SK-N-SH treated with all-trans-retinoic acid at 6 μM for 48 hours (cell line): Measurements from ENCODE around the gene DOK5.

Source experiments
- ARNTL ChIP-seq: fragments of 450-650 bp; formaldehyde crosslinking; IDR thresholded peaks from 2 replicates; pipeline ENCODE4 v1.5.0; 2020; ENCODE audit warnings: low read depth, mild to moderate bottlenecking, moderate library complexity, borderline replicate concordance
- BACH2 ChIP-seq: fragments of 250-450 bp; sonication (Bioruptor Pico); IDR thresholded peaks from 2 replicates; pipeline ENCODE4 v1.9.0; 2021; ENCODE audit warnings: mild to moderate bottlenecking, borderline replicate concordance
- CREB5 ChIP-seq: fragments of 250-450 bp; sonication (Bioruptor Pico); IDR thresholded peaks from 2 replicates; pipeline ENCODE4 v1.5.1; 2020; ENCODE audit warnings: low read depth, mild to moderate bottlenecking, moderate library complexity
- CSRNP3 ChIP-seq: fragments of 250-450 bp; sonication (Bioruptor Pico); IDR thresholded peaks from 2 replicates; pipeline ENCODE4 v1.5.1; 2021; ENCODE audit warnings: mild to moderate bottlenecking, moderate library complexity
- ESRRG ChIP-seq: fragments of 250-450 bp; sonication (Bioruptor Pico); IDR thresholded peaks from 2 replicates; pipeline ENCODE4 v1.6.1; 2021; ENCODE audit warnings: mild to moderate bottlenecking
- PATZ1 ChIP-seq: fragments of 250-450 bp; sonication (Bioruptor Pico); IDR thresholded peaks from 2 replicates; pipeline ENCODE4 v1.8.0; 2020; ENCODE audit warnings: mild to moderate bottlenecking, moderate library complexity, borderline replicate concordance
- PPARA ChIP-seq: fragments of 250-450 bp; sonication (Bioruptor Pico); IDR thresholded peaks from 2 replicates; pipeline ENCODE4 v1.5.0; 2020; ENCODE audit warnings: mild to moderate bottlenecking, borderline replicate concordance
- TCF4 ChIP-seq: fragments of 250-450 bp; sonication (Bioruptor Pico); IDR thresholded peaks from 2 replicates; pipeline ENCODE4 v1.8.0; 2021; ENCODE audit warnings: mild to moderate bottlenecking, moderate library complexity, borderline replicate concordance
- TSHZ2 ChIP-seq: fragments of 250-450 bp; sonication (Bioruptor Pico); IDR thresholded peaks from 2 replicates; pipeline ENCODE4 v1.5.0; 2020; ENCODE audit warnings: mild to moderate bottlenecking, moderate library complexity
- ZC3H10 ChIP-seq: fragments of 250-450 bp; sonication (Bioruptor Pico); IDR thresholded peaks from 2 replicates; pipeline ENCODE4 v1.5.1; 2021; ENCODE audit warnings: mild to moderate bottlenecking, moderate library complexity
- ZFP3 ChIP-seq: fragments of 250-450 bp; sonication (Bioruptor Pico); IDR thresholded peaks from 2 replicates; pipeline ENCODE4 v1.5.0; 2020; ENCODE audit warnings: mild to moderate bottlenecking, moderate library complexity
- ZFP30 ChIP-seq: fragments of 450-650 bp; formaldehyde crosslinking; IDR thresholded peaks from 2 replicates; pipeline ENCODE4 v1.5.0; 2022; ENCODE audit warnings: mild to moderate bottlenecking, moderate library complexity
- ZNF70 ChIP-seq: fragments of 450-650 bp; formaldehyde crosslinking; IDR thresholded peaks from 2 replicates; pipeline ENCODE4 v1.5.0; 2020; ENCODE audit warnings: mild to moderate bottlenecking, moderate library complexity

GRCh38 chr20:54690323-54690722 is 214.9 kb downstream of the DOK5 start:
- TF ChIP-seq BACH2 (CRISPR knock-in tag) (no peak), CSRNP3 (CRISPR knock-in tag) (no peak), PATZ1 (CRISPR knock-in tag) (no peak), ZNF70 (CRISPR knock-in tag) (no peak), TCF4 (CRISPR knock-in tag) (no peak), TSHZ2 (CRISPR knock-in tag) (no peak), ARNTL (CRISPR knock-in tag) (no peak), CREB5 (CRISPR knock-in tag) (no peak), PPARA (CRISPR knock-in tag) (no peak), ZC3H10 (CRISPR knock-in tag) (no peak), ZFP3 (CRISPR knock-in tag) (no peak), ESRRG (no peak), ZFP30 (no peak)
